ENCODE results near the gene PTER.

The PTER gene

GRCh38 chr10:16449454-16449853 lies 12.6 kb downstream of the PTER start:
- no peaks in the 10 kb centered on the region for H3K27me3 ChIP-seq (replicated peaks; ENCODE audit: control insufficient read depth, insufficient read depth, low read length)
- no peaks in the 10 kb centered on the region; the same call in none of the 2 replicates for H3K36me3 ChIP-seq (ENCODE audit: control insufficient read depth, insufficient read depth, low read length)
- H3K4me3 ChIP-seq (replicated peaks; ENCODE audit: low read depth, low read length), result no peak overlapping the region
- no peak for TF ChIP-seq CTCF (IDR thresholded peaks at IDR 0.05; ENCODE audit: insufficient read depth, low read length, poor library complexity, severe bottlenecking)
- DNase-seq (ENCODE audit: extremely low read depth, insufficient read length), result no peak

- DNase-seq (ENCODE audit: extremely low read depth, insufficient read length), result no peak
- TF ChIP-seq CTCF (IDR thresholded peaks at IDR 0.05; ENCODE audit: insufficient read depth, low read length, poor library complexity, severe bottlenecking), result no peak
- H3K4me3 ChIP-seq (replicated peaks; ENCODE audit: low read depth, low read length), result no peak overlapping the region
- H3K36me3 ChIP-seq (ENCODE audit: control insufficient read depth, insufficient read depth, low read length), result peaks cover 2% of the 10 kb centered on the region; the same call in 1 of the 2 replicates
- no peaks in the 10 kb centered on the region for H3K27me3 ChIP-seq (replicated peaks; ENCODE audit: control insufficient read depth, insufficient read depth, low read length)
Observed at GRCh38 chr10:16458166-16458955, 21.6 kb downstream of the PTER start.

- DNase-seq (ENCODE audit: extremely low read depth, insufficient read length), result no peak
- no peak overlapping the region for H3K4me3 ChIP-seq (replicated peaks; ENCODE audit: low read depth, low read length)
- no peaks in the 10 kb centered on the region for H3K27me3 ChIP-seq (replicated peaks; ENCODE audit: control insufficient read depth, insufficient read depth, low read length)
- peaks cover 2% of the 10 kb centered on the region; the same call in 1 of the 2 replicates for H3K36me3 ChIP-seq (ENCODE audit: control insufficient read depth, insufficient read depth, low read length)
- no peak for TF ChIP-seq CTCF (IDR thresholded peaks at IDR 0.05; ENCODE audit: insufficient read depth, low read length, poor library complexity, severe bottlenecking)
Observed at GRCh38 chr10:16459423-16459939, 22.7 kb downstream of the PTER start.

- no peak for DNase-seq (ENCODE audit: extremely low read depth, insufficient read length)
- Histone ChIP-seq H3K36me3 (ENCODE audit: control insufficient read depth, insufficient read depth, low read length) (no peaks in the 10 kb centered on the region), H3K4me3 (replicated peaks; ENCODE audit: low read depth, low read length) (no peak overlapping the region), H3K27me3 (replicated peaks; ENCODE audit: control insufficient read depth, insufficient read depth, low read length) (no peaks in the 10 kb centered on the region)
- no peak for TF ChIP-seq CTCF (IDR thresholded peaks at IDR 0.05; ENCODE audit: insufficient read depth, low read length, poor library complexity, severe bottlenecking)
Observed at GRCh38 chr10:16466001-16466400, 29.2 kb downstream of the PTER start.

- H3K4me3 ChIP-seq (replicated peaks; ENCODE audit: low read depth, low read length), result no peak overlapping the region
- H3K36me3 ChIP-seq (ENCODE audit: control insufficient read depth, insufficient read depth, low read length), result no peaks in the 10 kb centered on the region
- TF ChIP-seq CTCF (IDR thresholded peaks at IDR 0.05; ENCODE audit: insufficient read depth, low read length, poor library complexity, severe bottlenecking), result no peak
- no peak for DNase-seq (ENCODE audit: extremely low read depth, insufficient read length)
- no peaks in the 10 kb centered on the region for H3K27me3 ChIP-seq (replicated peaks; ENCODE audit: control insufficient read depth, insufficient read depth, low read length)
Observed at GRCh38 chr10:16470747-16471146, 33.9 kb downstream of the PTER start.
